Hepatocyte (in vitro differentiated cells): ENCODE data around the gene ATP6V0A1. TPM values are rescaled to one million over a fixed set of nuclear protein-coding genes. Genes with fewer than 3 reads are reported as not detected.
"Not testable (repeated sequence)": the region's sequence is repeated elsewhere in the genome, so short reads cannot be mapped to it uniquely, and the experiment has no call there.

Source experiments
- DNase-seq: peaks from one replicate; pipeline ENCODE4 v3.0.0-alpha.2; 2016; ENCODE audit warnings: low spot score
- H2AFZ ChIP-seq: fragments of 200-600 bp; sonication (generic); 2 replicates; pipeline ENCODE4 v1.6.0; 2016; ENCODE audit warnings: antibody characterized with exemption, mild to moderate bottlenecking
- H3K27ac ChIP-seq: fragments of 200-600 bp; sonication (generic); 2 replicates; pipeline ENCODE4 v1.5.1; 2016; ENCODE audit warnings: mild to moderate bottlenecking
- H3K27me3 ChIP-seq: fragments of 200-600 bp; sonication (generic); 2 replicates; pipeline ENCODE4 v1.6.1; 2016
- H3K36me3 ChIP-seq: fragments of 200-600 bp; sonication (generic); replicated peaks from 2 replicates; pipeline ENCODE4 v1.5.1; 2016; ENCODE audit warnings: low read depth; ENCODE audit not compliant: insufficient read depth
- H3K4me1 ChIP-seq: fragments of 200-600 bp; sonication (generic); 2 replicates; pipeline ENCODE4 v1.5.1; 2016; ENCODE audit warnings: mild to moderate bottlenecking, moderate library complexity; ENCODE audit not compliant: insufficient read depth
- H3K4me2 ChIP-seq: fragments of 200-600 bp; sonication (generic); 2 replicates; pipeline ENCODE4 v1.6.0; 2016
- H3K4me3 ChIP-seq: fragments of 200-600 bp; sonication (generic); 2 replicates; pipeline ENCODE4 v1.5.1; 2016; ENCODE audit warnings: mild to moderate bottlenecking
- H3K79me2 ChIP-seq: fragments of 200-600 bp; sonication (generic); 2 replicates; pipeline ENCODE4 v1.6.0; 2017; ENCODE audit warnings: mild to moderate bottlenecking
- H3K9me2 ChIP-seq: fragments of 200-600 bp; sonication (generic); replicated peaks from 2 replicates; pipeline ENCODE4 v1.6.0; 2017; ENCODE audit warnings: mild to moderate bottlenecking; ENCODE audit not compliant: insufficient read depth
- H3K9me3 ChIP-seq: fragments of 200-600 bp; sonication (generic); 2 replicates; pipeline ENCODE4 v1.5.1; 2016; ENCODE audit warnings: low read depth, mild to moderate bottlenecking
- H4K20me1 ChIP-seq: fragments of 200-600 bp; sonication (generic); 2 replicates; pipeline ENCODE4 v1.6.0; 2016; ENCODE audit warnings: mild to moderate bottlenecking; ENCODE audit not compliant: insufficient read depth, poor library complexity, severe bottlenecking
- EZH2 ChIP-seq: fragments of 200-600 bp; sonication (generic); IDR thresholded peaks from 2 replicates; pipeline ENCODE4 v1.6.1; 2016; ENCODE audit warnings: antibody characterized with exemption, mild to moderate bottlenecking, borderline replicate concordance
- EZH2phosphoT487 ChIP-seq: fragments of 200-600 bp; sonication (generic); IDR thresholded peaks from one replicate; pipeline ENCODE4 v1.6.1; 2018; ENCODE audit warnings: antibody characterized with exemption, mild to moderate bottlenecking, low read depth, moderate library complexity; ENCODE audit not compliant: unreplicated experiment, severe bottlenecking
- WGBS: methylation state at CpG from one replicate; pipeline ENCODE4 v1.1.6; 2016; ENCODE audit warnings: low lambda C conversion rate; ENCODE audit errors: missing lambda C conversion rate; 5-methylcytosine and 5-hydroxymethylcytosine counted together
- polyA plus RNA-seq: library from polyadenylated mRNA; unstranded; fragments of >200 nt; fragmentation: Nextera tagmentation; extraction: Ambion mirVana; gene quantifications from 2 replicates; pipeline ENCODE4 v1.2.1, GENCODE V29; 2016
- total RNA-seq: library from RNA; depleted of rRNA; stranded (reverse); fragments of >200 nt; gene quantifications from 2 replicates; pipeline ENCODE4 v1.2.3, GENCODE V29; 2014
- TF ChIP-seq, protein P1 (sequence below): fragments of 200-600 bp; sonication (generic); IDR thresholded peaks from 2 replicates; pipeline ENCODE4 v1.5.1; 2016; ENCODE audit warnings: antibody characterized with exemption, mild to moderate bottlenecking; ENCODE audit not compliant: poor library complexity

Gene ATP6V0A1
- total and polyA plus RNA-seq, 2 experiments from 2014 or later, result 63.4 to 71.4 TPM

GRCh38 chr17:42438600-42439567, 19.8 kb upstream of the ATP6V0A1 start:
- Histone ChIP-seq H3K4me3 (no peak overlapping the region), H3K79me2 (no peaks in the 10 kb centered on the region), H3K36me3 (no peaks in the 10 kb centered on the region), H3K9me3 (no peaks in the 10 kb centered on the region), H3K4me2 (no peak overlapping the region), H3K27me3 (no peaks in the 10 kb centered on the region), H4K20me1 (no peaks in the 10 kb centered on the region), H3K4me1 (peaks cover 3% of the 10 kb centered on the region), H2AFZ (no peak overlapping the region), H3K27ac (no peak overlapping the region), H3K9me2 (no peaks in the 10 kb centered on the region)
- TF ChIP-seq, protein P1, sequence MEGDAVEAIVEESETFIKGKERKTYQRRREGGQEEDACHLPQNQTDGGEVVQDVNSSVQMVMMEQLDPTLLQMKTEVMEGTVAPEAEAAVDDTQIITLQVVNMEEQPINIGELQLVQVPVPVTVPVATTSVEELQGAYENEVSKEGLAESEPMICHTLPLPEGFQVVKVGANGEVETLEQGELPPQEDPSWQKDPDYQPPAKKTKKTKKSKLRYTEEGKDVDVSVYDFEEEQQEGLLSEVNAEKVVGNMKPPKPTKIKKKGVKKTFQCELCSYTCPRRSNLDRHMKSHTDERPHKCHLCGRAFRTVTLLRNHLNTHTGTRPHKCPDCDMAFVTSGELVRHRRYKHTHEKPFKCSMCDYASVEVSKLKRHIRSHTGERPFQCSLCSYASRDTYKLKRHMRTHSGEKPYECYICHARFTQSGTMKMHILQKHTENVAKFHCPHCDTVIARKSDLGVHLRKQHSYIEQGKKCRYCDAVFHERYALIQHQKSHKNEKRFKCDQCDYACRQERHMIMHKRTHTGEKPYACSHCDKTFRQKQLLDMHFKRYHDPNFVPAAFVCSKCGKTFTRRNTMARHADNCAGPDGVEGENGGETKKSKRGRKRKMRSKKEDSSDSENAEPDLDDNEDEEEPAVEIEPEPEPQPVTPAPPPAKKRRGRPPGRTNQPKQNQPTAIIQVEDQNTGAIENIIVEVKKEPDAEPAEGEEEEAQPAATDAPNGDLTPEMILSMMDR, result peak; percentile 33
- TF ChIP-seq EZH2, result no peak
- no peak for TF ChIP-seq EZH2phosphoT487
- DNase-seq, result no peak
- 84% methylated on average over 9 of the region's 9 CpGs for WGBS

DNA sequence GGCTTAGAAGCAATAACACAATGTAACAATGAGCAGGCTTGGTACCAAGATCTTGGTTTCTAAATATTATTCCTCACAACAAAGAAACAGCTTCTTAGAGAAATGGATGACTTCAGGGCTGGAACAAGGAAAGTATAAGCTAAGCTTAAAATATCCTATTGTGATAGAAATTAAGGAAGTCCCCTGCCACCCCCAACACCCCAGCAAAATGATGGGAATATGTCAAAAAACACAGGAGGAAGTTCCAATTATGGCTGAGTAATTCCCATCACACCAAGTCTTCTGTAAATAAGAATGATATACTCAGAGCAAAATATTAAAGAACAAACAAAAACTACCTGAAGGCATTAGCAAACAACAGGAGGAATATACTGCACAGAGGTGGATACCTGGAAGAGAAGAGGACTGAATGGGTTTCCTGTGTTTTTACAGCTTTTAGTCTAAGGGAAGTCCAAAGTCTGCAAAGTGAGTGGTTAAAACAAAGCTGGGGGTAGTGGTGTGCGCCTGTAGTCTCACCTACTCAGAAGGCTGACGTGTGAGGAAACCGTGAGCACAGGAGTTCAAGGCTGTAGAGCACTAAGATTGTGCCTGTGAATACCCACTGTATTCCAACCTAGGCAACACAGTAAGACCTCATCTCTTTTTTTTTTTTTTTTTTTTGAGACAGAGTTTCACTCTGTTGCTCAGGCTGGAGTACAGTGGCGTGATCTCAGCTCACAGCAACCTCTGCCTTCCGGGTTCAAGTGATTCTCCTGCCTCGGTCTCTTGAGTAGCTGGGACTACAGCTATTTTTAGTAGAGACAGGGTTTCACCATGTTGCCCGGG, 17.1 kb upstream of the ATP6V0A1 start:
- DNase-seq, result peak; percentile 54
- no peaks in the 10 kb centered on the region for H3K9me2 ChIP-seq
- 47% methylated on average over 7 of the region's 7 CpGs for WGBS
- no peak overlapping the region for H2AFZ ChIP-seq
- no peaks in the 10 kb centered on the region for H3K79me2 ChIP-seq
- H3K4me1 ChIP-seq, result peaks cover 3% of the 10 kb centered on the region
- H4K20me1 ChIP-seq, result no peaks in the 10 kb centered on the region
- H3K4me2 ChIP-seq, result peak overlapping the region; percentile 42
- no peak overlapping the region for H3K4me3 ChIP-seq
- H3K36me3 ChIP-seq, result no peaks in the 10 kb centered on the region
- H3K9me3 ChIP-seq, result no peaks in the 10 kb centered on the region
- H3K27ac ChIP-seq, result peak overlapping the region; percentile 84
- H3K27me3 ChIP-seq, result no peaks in the 10 kb centered on the region
- no peak for TF ChIP-seq EZH2
- no peak for TF ChIP-seq EZH2phosphoT487
- TF ChIP-seq, protein P1, result no peak

DNA sequence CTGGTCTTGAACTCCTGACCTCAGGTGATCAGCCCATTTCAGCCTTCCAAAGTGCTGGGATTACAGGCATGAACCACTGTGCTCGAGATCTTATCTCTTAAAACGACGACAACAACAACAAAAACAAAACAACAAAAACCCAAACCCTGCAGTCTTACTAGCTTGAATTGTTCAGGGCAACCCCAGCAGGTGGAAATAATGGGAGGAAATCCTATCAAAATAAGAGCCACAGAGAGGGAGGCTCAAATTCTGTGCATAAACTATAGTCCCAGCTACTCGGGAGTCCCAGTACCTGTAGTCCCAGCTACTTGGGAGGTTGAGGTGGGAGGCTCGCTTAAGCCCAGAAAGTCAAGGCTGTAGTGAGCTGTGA, 16.5 kb upstream of the ATP6V0A1 start:
- no peak overlapping the region for H3K4me3 ChIP-seq
- no peaks in the 10 kb centered on the region for H3K9me2 ChIP-seq
- H3K79me2 ChIP-seq, result no peaks in the 10 kb centered on the region
- 40% methylated on average over 5 of the region's 5 CpGs for WGBS
- TF ChIP-seq, protein P1, result no peak
- no peak for TF ChIP-seq EZH2phosphoT487
- TF ChIP-seq EZH2, result no peak
- H3K4me2 ChIP-seq, result peak overlapping the region; percentile 42
- DNase-seq, result no peak
- no peaks in the 10 kb centered on the region for H3K9me3 ChIP-seq
- H3K27ac ChIP-seq, result peak overlapping the region; percentile 84
- no peaks in the 10 kb centered on the region for H3K27me3 ChIP-seq
- no peaks in the 10 kb centered on the region for H4K20me1 ChIP-seq
- no peak overlapping the region for H2AFZ ChIP-seq
- no peaks in the 10 kb centered on the region for H3K36me3 ChIP-seq
- H3K4me1 ChIP-seq, result peaks cover 3% of the 10 kb centered on the region

- WGBS, result 100% methylated on average over 1 of the region's 27 CpGs
- H3K79me2 ChIP-seq, H3K4me2 ChIP-seq, H3K36me3 ChIP-seq, H2AFZ ChIP-seq, H3K9me3 ChIP-seq, H3K9me2 ChIP-seq, H3K27me3 ChIP-seq, H3K27ac ChIP-seq, H3K4me1 ChIP-seq, H3K4me3 ChIP-seq, DNase-seq, H4K20me1 ChIP-seq: not testable (repeated sequence)
Observed at GRCh38 chr17:42449176-42449575, 9.5 kb upstream of the ATP6V0A1 start.

- H3K9me2 ChIP-seq, H4K20me1 ChIP-seq, H3K4me3 ChIP-seq, DNase-seq, H2AFZ ChIP-seq, H3K9me3 ChIP-seq, H3K27ac ChIP-seq, H3K79me2 ChIP-seq, H3K27me3 ChIP-seq, H3K36me3 ChIP-seq, H3K4me1 ChIP-seq, H3K4me2 ChIP-seq: not testable (repeated sequence)
- WGBS, result no CpG with 5 or more reads among the region's 2 CpGs
Observed at GRCh38 chr17:42449838-42450237, 8.8 kb upstream of the ATP6V0A1 start.
